HepG2 (cell line): Measurements from ENCODE around the gene MAPK14. TPM values are rescaled to one million over a fixed set of nuclear protein-coding genes. Genes with fewer than 3 reads are reported as not detected.

Experiments used
- CEBPZ ChIP-seq: IDR thresholded peaks from 2 replicates; pipeline ENCODE4 v1.6.1; 2012; ENCODE audit warnings: low read length, improper control_type of control experiment
- ELF4 ChIP-seq: sonication (generic); formaldehyde crosslinking; IDR thresholded peaks from 2 replicates; pipeline ENCODE4 v1.5.0; 2020; ENCODE audit warnings: missing genetic modification reagents, mild to moderate bottlenecking, moderate library complexity, borderline replicate concordance
- HBP1 ChIP-seq: IDR thresholded peaks from 2 replicates; pipeline ENCODE4 v1.6.1; 2016; ENCODE audit warnings: low read depth, control low read depth
- HMG20B ChIP-seq: conservative IDR thresholded peaks from 2 replicates; pipeline ENCODE4 v1.6.1; 2016; ENCODE audit warnings: missing genetic modification reagents, missing compliant biosample characterization
- HNRNPK ChIP-seq: fragments of 200-400 bp; formaldehyde crosslinking; IDR thresholded peaks from 2 replicates; pipeline ENCODE4 v1.6.1; 2018; ENCODE audit warnings: low read length, low read depth, moderate library complexity, mild to moderate bottlenecking; ENCODE audit not compliant: poor library complexity, severe bottlenecking
- NCOR1 ChIP-seq: fragments of 200-600 bp; sonication (generic); IDR thresholded peaks from 2 replicates; pipeline ENCODE4 v1.7.0; 2017; ENCODE audit warnings: antibody characterized with exemption, low read length, borderline replicate concordance
- NFRKB ChIP-seq: fragments of 450-650 bp; IDR thresholded peaks from 2 replicates; pipeline ENCODE4 v1.6.1; 2017
- NR1H2 ChIP-seq: sonication (generic); formaldehyde crosslinking; IDR thresholded peaks from 2 replicates; pipeline ENCODE4 v1.8.1; 2022; ENCODE audit warnings: low read depth, missing genetic modification reagents, borderline replicate concordance
- PRDM4 ChIP-seq: sonication (generic); formaldehyde crosslinking; IDR thresholded peaks from 2 replicates; pipeline ENCODE4 v1.9.0; 2021; ENCODE audit warnings: missing genetic modification reagents, borderline replicate concordance
- SAP130 ChIP-seq: IDR thresholded peaks from 2 replicates; pipeline ENCODE4 v1.6.1; 2016; ENCODE audit warnings: low read depth
- TGIF2 ChIP-seq: IDR thresholded peaks from 2 replicates; pipeline ENCODE4 v1.6.1; 2016; ENCODE audit warnings: control low read depth, missing compliant biosample characterization
- ZBTB33 ChIP-seq: sonication (generic); formaldehyde crosslinking; IDR thresholded peaks from 2 replicates; pipeline ENCODE4 v1.4.0; 2020; ENCODE audit warnings: missing genetic modification reagents
- ZBTB34 ChIP-seq: sonication (generic); formaldehyde crosslinking; IDR thresholded peaks from 2 replicates; pipeline ENCODE4 v1.8.0; 2022; ENCODE audit warnings: mild to moderate bottlenecking, missing genetic modification reagents
- ZFAT ChIP-seq: sonication (generic); formaldehyde crosslinking; conservative IDR thresholded peaks from 2 replicates; pipeline ENCODE4 v1.8.1; 2023; ENCODE audit warnings: missing genetic modification reagents, inconsistent platforms
- ZFP82 ChIP-seq: sonication (generic); formaldehyde crosslinking; IDR thresholded peaks from 2 replicates; pipeline ENCODE4 v1.5.1; 2020; ENCODE audit warnings: mild to moderate bottlenecking, missing genetic modification reagents, borderline replicate concordance
- ZNF20 ChIP-seq: sonication (generic); formaldehyde crosslinking; IDR thresholded peaks from 2 replicates; pipeline ENCODE4 v1.4.0; 2020; ENCODE audit warnings: mild to moderate bottlenecking, moderate library complexity, missing genetic modification reagents
- ZNF816 ChIP-seq: sonication (generic); formaldehyde crosslinking; IDR thresholded peaks from 2 replicates; pipeline ENCODE4 v1.8.0; 2022; ENCODE audit warnings: missing genetic modification reagents, mild to moderate bottlenecking, borderline replicate concordance
- ZSCAN25 ChIP-seq: sonication (generic); formaldehyde crosslinking; IDR thresholded peaks from 2 replicates; pipeline ENCODE4 v1.8.0; 2022; ENCODE audit warnings: mild to moderate bottlenecking, missing genetic modification reagents
- polyA plus RNA-seq, 8 experiments: library from polyadenylated mRNA; depleted of rRNA in 3 of 8; stranded (reverse) in 7 of 8; unstranded in 1 of 8; fragments of >200 nt; fragmentation: Illumina TruSeq in 4 of 8; extraction: Trizol in 4 of 8; gene quantifications; 2 replicates each; pipeline versions ENCODE4 v1.2.1 to v1.2.3, GENCODE V29; 2011 to 2016; ENCODE audit warnings: low read depth in 4 of 8, missing spikeins in 1 of 8, mixed read lengths in 1 of 8; ENCODE audit not compliant: insufficient read depth in 1 of 8
- total RNA-seq, 5 experiments: library from RNA; depleted of rRNA; stranded (reverse); fragments of >200 nt; fragmentation: Illumina TruSeq; extraction: Trizol; gene quantifications; 2 replicates each; pipeline ENCODE4 v1.2.3, GENCODE V29; 2016; ENCODE audit warnings: low read depth in 1 of 5

The MAPK14 gene
- total and polyA plus RNA-seq, 2 of the 13 experiments (the other 11 are each of a cell fraction or from before 2014, with no cell fraction given), result 66.3 to 67.3 TPM

- TF ChIP-seq CEBPZ, result no peak
- peak; percentile 89 for TF ChIP-seq SAP130 (CRISPR knock-in tag)
- TF ChIP-seq ZFAT (CRISPR knock-in tag), result no peak
- no peak for TF ChIP-seq HMG20B (CRISPR knock-in tag)
- no peak for TF ChIP-seq ZFP82 (CRISPR knock-in tag)
- TF ChIP-seq PRDM4 (CRISPR knock-in tag), result no peak
- TF ChIP-seq HBP1 (CRISPR knock-in tag), result 0 out of 2 replicates have a peak, but pooled peaks have one; percentile 14
- peak; percentile 30; the same call in 1 of the 2 replicates for TF ChIP-seq ZSCAN25 (CRISPR knock-in tag)
- no peak for TF ChIP-seq TGIF2 (CRISPR knock-in tag)
- TF ChIP-seq NR1H2 (CRISPR knock-in tag), result no peak
- TF ChIP-seq ZNF20 (CRISPR knock-in tag), result no peak
- TF ChIP-seq ZBTB34 (CRISPR knock-in tag), result no peak
- no peak for TF ChIP-seq NFRKB
- no peak for TF ChIP-seq NCOR1
- TF ChIP-seq ZBTB33, result peak; percentile 70
- no peak for TF ChIP-seq ZNF816 (CRISPR knock-in tag)
- no peak for TF ChIP-seq HNRNPK
- no peak for TF ChIP-seq ELF4 (CRISPR knock-in tag)
These were observed 99.9 kb downstream of the MAPK14 start (continued) for GRCh38 chr6:36127462-36128016.
